ENCODE measurements around the gene PROSER2. TPM values are rescaled to one million over a fixed set of nuclear protein-coding genes. Genes with fewer than 3 reads are reported as not detected.

The PROSER2 gene
- total RNA-seq, 1 donor from 2014 or later = 15.0 TPM

- DNase-seq (ENCODE audit: low read depth) = no peak
These were observed 18.8 kb upstream of the PROSER2 start for GRCh38 chr10:11804336-11804735.

- no peak for DNase-seq (ENCODE audit: low read depth)
These were observed 17.4 kb upstream of the PROSER2 start for GRCh38 chr10:11805792-11806191.

GRCh38 chr10:11806706-11807105, 16.4 kb upstream of the PROSER2 start:
- DNase-seq (ENCODE audit: low read depth) = no peak

- no peak for DNase-seq (ENCODE audit: low read depth)
These were observed 14.3 kb upstream of the PROSER2 start for GRCh38 chr10:11808808-11809207.

- peak; percentile 91 for DNase-seq (ENCODE audit: low read depth)
These were observed 12.8 kb upstream of the PROSER2 start for GRCh38 chr10:11810313-11810766.

- no peak for DNase-seq (ENCODE audit: low read depth)
These were observed 12.2 kb upstream of the PROSER2 start for GRCh38 chr10:11810973-11811372.

- DNase-seq (ENCODE audit: low read depth) = no peak
These were observed 10.0 kb upstream of the PROSER2 start for GRCh38 chr10:11813177-11813576.

GRCh38 chr10:11813855-11814567, 9.1 kb upstream of the PROSER2 start:
- no peak for DNase-seq (ENCODE audit: low read depth)

GRCh38 chr10:11819027-11819426, 4.1 kb upstream of the PROSER2 start:
- no peak for DNase-seq (ENCODE audit: low read depth)

GRCh38 chr10:11822026-11822756, 965 bp upstream of the PROSER2 start:
- DNase-seq (ENCODE audit: low read depth) = no peak

- DNase-seq (ENCODE audit: low read depth) = no peak
These were observed 391 bp upstream of the PROSER2 start for GRCh38 chr10:11822809-11823121.

- DNase-seq (ENCODE audit: low read depth) = peak; percentile 35
These were observed 812 bp downstream of the PROSER2 start for GRCh38 chr10:11823989-11824346.

GRCh38 chr10:11824376-11824775, 1.2 kb downstream of the PROSER2 start:
- no peak for DNase-seq (ENCODE audit: low read depth)

GRCh38 chr10:11824825-11825224, 1.7 kb downstream of the PROSER2 start:
- no peak for DNase-seq (ENCODE audit: low read depth)

GRCh38 chr10:11825796-11826414, 2.7 kb downstream of the PROSER2 start:
- DNase-seq (ENCODE audit: low read depth) = no peak

- DNase-seq (ENCODE audit: low read depth) = no peak
These were observed 3.9 kb downstream of the PROSER2 start for GRCh38 chr10:11827006-11827405.

- no peak for DNase-seq (ENCODE audit: low read depth)
These were observed 4.3 kb downstream of the PROSER2 start for GRCh38 chr10:11827414-11827813.

GRCh38 chr10:11828682-11829284, 5.6 kb downstream of the PROSER2 start:
- no peak for DNase-seq (ENCODE audit: low read depth)

- no peak for DNase-seq (ENCODE audit: low read depth)
These were observed 7.8 kb downstream of the PROSER2 start for GRCh38 chr10:11830836-11831519.

GRCh38 chr10:11831520-11831951, 8.4 kb downstream of the PROSER2 start:
- DNase-seq (ENCODE audit: low read depth) = no peak

- DNase-seq (ENCODE audit: low read depth) = no peak
These were observed 8.9 kb downstream of the PROSER2 start for GRCh38 chr10:11832042-11832441.

Data from myocyte (in vitro differentiated cells).